OCI-LY7 (cell line): ENCODE data around the gene CAMKK1. TPM values are rescaled to one million over a fixed set of nuclear protein-coding genes. Genes with fewer than 3 reads are reported as not detected.

ENCODE experiments used
- BruUV-seq: library from RNA; stranded (reverse); fragments of 400-500 nt; replicated peaks from 2 replicates; lab custom pipeline; 2021; lab: Mats Ljungman, UMichigan
- CTCF ChIA-PET: fragments of 300-600 bp; sonication (Branson Sonifier 250); formaldehyde crosslinking; loops from one replicate; lab custom pipeline; 2022; ENCODE audit warnings: antibody characterized with exemption; ENCODE audit not compliant: unreplicated experiment; lab: Charles Lee
- POLR2A ChIA-PET: fragments of 300-600 bp; sonication (Branson Sonifier 250); formaldehyde crosslinking; loops from one replicate; lab custom pipeline; 2022; ENCODE audit warnings: antibody characterized with exemption; lab: Charles Lee
- DNase-seq: peaks from one replicate; pipeline ENCODE4 v3.0.0-alpha.2; 2015; ENCODE audit warnings: low spot score
- H2AFZ ChIP-seq: fragments of 200-600 bp; sonication (generic), shearing (Covaris generic); 2 replicates; pipeline ENCODE4 v1.6.1; 2014; ENCODE audit warnings: mild to moderate bottlenecking, antibody characterized with exemption, low read length, moderate library complexity
- H3K27ac ChIP-seq: fragments of 200-600 bp; sonication (generic); 2 replicates; pipeline ENCODE4 v1.5.1; 2014; ENCODE audit warnings: mixed run types, low read depth, mild to moderate bottlenecking, moderate library complexity, low read length, inconsistent platforms; ENCODE audit not compliant: poor library complexity, severe bottlenecking
- H3K36me3 ChIP-seq: fragments of 200-600 bp; sonication (generic); 2 replicates; pipeline ENCODE4 v1.6.1; 2014; ENCODE audit warnings: mild to moderate bottlenecking, antibody characterized with exemption, low read length, moderate library complexity, mixed read lengths; ENCODE audit not compliant: insufficient read depth
- H3K4me1 ChIP-seq: fragments of 200-600 bp; sonication (generic); 2 replicates; pipeline ENCODE4 v1.5.1; 2014; ENCODE audit warnings: mild to moderate bottlenecking, low read length; ENCODE audit not compliant: insufficient read depth, poor library complexity, severe bottlenecking
- H3K4me2 ChIP-seq: fragments of 200-600 bp; sonication (generic); 2 replicates; pipeline ENCODE4 v1.6.1; 2014; ENCODE audit warnings: mild to moderate bottlenecking, low read length
- H3K4me3 ChIP-seq: fragments of 200-600 bp; sonication (generic); 2 replicates; pipeline ENCODE4 v1.5.1; 2014; ENCODE audit warnings: mild to moderate bottlenecking, low read depth, low read length; ENCODE audit not compliant: poor library complexity, severe bottlenecking
- H3K79me2 ChIP-seq: fragments of 200-600 bp; sonication (generic); 2 replicates; pipeline ENCODE4 v1.6.1; 2016; ENCODE audit warnings: low read depth, mild to moderate bottlenecking, low read length, moderate library complexity, mixed read lengths; ENCODE audit not compliant: insufficient read depth
- H3K9me2 ChIP-seq: fragments of 200-600 bp; sonication (generic); 2 replicates; pipeline ENCODE4 v1.6.1; 2016; ENCODE audit warnings: mild to moderate bottlenecking, low read length, mixed read lengths; ENCODE audit not compliant: insufficient read depth
- H3K9me3 ChIP-seq: fragments of 200-600 bp; sonication (generic); 2 replicates; pipeline ENCODE4 v1.6.1; 2014; ENCODE audit warnings: mild to moderate bottlenecking, mixed run types, low read length, mixed read lengths
- H4K20me1 ChIP-seq: fragments of 200-600 bp; sonication (generic); 2 replicates; pipeline ENCODE4 v1.6.1; 2014; ENCODE audit warnings: mild to moderate bottlenecking, antibody characterized with exemption, low read length, moderate library complexity, mixed read lengths; ENCODE audit not compliant: insufficient read depth
- EZH2phosphoT487 ChIP-seq: fragments of 200-600 bp; sonication (generic); IDR thresholded peaks from 2 replicates; pipeline ENCODE4 v1.6.1; 2018; ENCODE audit warnings: low read depth, borderline replicate concordance, mild to moderate bottlenecking, mixed run types, antibody characterized with exemption, low read length, moderate library complexity, mixed read lengths
- intact Hi-C: fragments of 100-400 bp; cut with micrococcal nuclease; formaldehyde crosslinking; loops from one replicate; pipeline ENCODE4 v1.10.0; 2022; ENCODE audit not compliant: unreplicated experiment
- total RNA-seq, 2 experiments: library from RNA; depleted of rRNA in 1 of 2; stranded (reverse); fragments of >200 nt in 1 of 2; shearing (Covaris generic) in 1 of 2; gene quantifications; 2 replicates each; pipeline ENCODE4 v1.2.3, GENCODE V29; 2014 to 2022
- TF ChIP-seq, protein P1 (sequence below): fragments of 200-600 bp; sonication (generic); conservative IDR thresholded peaks from 2 replicates; pipeline ENCODE4 v1.5.1; 2014; ENCODE audit warnings: mild to moderate bottlenecking, antibody characterized with exemption, low read length, moderate library complexity, mixed read lengths

Gene CAMKK1
- total RNA-seq, 2 experiments from 2014 or later: 2.7 TPM

DNA sequence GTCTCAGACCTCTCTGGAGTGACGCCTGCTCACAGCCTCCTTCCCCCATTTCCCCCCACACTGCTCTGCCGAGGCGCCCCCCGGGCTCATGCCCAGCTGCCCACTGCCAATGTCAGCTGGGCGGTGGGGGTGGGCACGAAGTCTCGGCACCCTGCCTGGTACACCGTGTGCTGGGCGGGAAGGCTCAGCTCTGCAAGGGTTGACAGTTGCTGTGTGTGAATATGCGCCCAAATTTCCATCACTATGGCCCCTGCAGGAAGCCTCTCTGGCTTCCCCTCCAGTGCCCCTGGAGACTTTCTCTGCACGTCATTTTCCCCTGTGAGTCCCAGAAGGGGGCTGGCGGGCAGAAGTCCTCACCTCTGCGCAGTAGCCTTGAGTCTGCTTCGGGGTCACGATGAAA, 11.6 kb upstream of the CAMKK1 start:
- Histone ChIP-seq H3K27ac (no peak overlapping the region), H3K36me3 (no peaks in the 10 kb centered on the region), H3K4me1 (peaks cover 12% of the 10 kb centered on the region), H4K20me1 (no peaks in the 10 kb centered on the region), H3K4me2 (no peak overlapping the region), H3K9me2 (no peaks in the 10 kb centered on the region), H3K79me2 (no peaks in the 10 kb centered on the region), H3K4me3 (no peak overlapping the region), H3K9me3 (no peaks in the 10 kb centered on the region), H2AFZ (no peak overlapping the region)
- CTCF ChIA-PET: no interaction called here
- BruUV-seq: no TSS peak
- intact Hi-C loops: no loop called here
- POLR2A ChIA-PET: no interaction called here
- TF ChIP-seq, protein P1, sequence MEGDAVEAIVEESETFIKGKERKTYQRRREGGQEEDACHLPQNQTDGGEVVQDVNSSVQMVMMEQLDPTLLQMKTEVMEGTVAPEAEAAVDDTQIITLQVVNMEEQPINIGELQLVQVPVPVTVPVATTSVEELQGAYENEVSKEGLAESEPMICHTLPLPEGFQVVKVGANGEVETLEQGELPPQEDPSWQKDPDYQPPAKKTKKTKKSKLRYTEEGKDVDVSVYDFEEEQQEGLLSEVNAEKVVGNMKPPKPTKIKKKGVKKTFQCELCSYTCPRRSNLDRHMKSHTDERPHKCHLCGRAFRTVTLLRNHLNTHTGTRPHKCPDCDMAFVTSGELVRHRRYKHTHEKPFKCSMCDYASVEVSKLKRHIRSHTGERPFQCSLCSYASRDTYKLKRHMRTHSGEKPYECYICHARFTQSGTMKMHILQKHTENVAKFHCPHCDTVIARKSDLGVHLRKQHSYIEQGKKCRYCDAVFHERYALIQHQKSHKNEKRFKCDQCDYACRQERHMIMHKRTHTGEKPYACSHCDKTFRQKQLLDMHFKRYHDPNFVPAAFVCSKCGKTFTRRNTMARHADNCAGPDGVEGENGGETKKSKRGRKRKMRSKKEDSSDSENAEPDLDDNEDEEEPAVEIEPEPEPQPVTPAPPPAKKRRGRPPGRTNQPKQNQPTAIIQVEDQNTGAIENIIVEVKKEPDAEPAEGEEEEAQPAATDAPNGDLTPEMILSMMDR: no peak
- TF ChIP-seq EZH2phosphoT487: no peak
- no peak for DNase-seq

DNA sequence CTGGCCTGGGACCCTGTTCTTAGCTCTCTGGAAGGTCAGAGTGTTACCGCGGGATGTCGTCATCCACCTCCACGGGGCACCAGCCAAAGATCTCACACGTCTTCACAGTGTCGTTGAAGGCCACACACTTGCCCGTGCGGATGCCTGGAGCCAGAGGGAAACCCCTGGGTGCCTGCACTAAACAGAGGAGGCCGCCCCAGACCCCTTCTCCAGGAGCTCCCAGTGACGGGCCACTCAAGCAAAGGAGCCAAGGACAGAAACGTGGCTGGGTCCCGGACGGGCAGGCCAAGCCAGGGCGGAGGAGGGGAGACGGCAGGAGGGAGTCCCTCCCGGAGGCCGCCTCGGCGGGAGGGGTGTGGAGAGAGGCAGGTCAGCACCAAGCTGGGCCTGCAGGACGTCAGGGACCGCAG, 11.0 kb upstream of the CAMKK1 start:
- Histone ChIP-seq H3K4me2 (no peak overlapping the region), H3K27ac (no peak overlapping the region), H3K36me3 (no peaks in the 10 kb centered on the region), H4K20me1 (no peaks in the 10 kb centered on the region), H3K4me1 (peaks cover 12% of the 10 kb centered on the region), H2AFZ (no peak overlapping the region), H3K79me2 (no peaks in the 10 kb centered on the region), H3K4me3 (no peak overlapping the region), H3K9me3 (no peaks in the 10 kb centered on the region), H3K9me2 (no peaks in the 10 kb centered on the region)
- POLR2A ChIA-PET: interaction anchor here (0.6 kb wide), 1 partner anchor 40 kb away, joined by 3 read pairs; no protein-coding TSS in a partner anchor
- CTCF ChIA-PET: no interaction called here
- no TSS peak for BruUV-seq
- DNase-seq: no peak
- TF ChIP-seq EZH2phosphoT487: no peak
- TF ChIP-seq, protein P1: no peak
- intact Hi-C loops: no loop called here

DNA sequence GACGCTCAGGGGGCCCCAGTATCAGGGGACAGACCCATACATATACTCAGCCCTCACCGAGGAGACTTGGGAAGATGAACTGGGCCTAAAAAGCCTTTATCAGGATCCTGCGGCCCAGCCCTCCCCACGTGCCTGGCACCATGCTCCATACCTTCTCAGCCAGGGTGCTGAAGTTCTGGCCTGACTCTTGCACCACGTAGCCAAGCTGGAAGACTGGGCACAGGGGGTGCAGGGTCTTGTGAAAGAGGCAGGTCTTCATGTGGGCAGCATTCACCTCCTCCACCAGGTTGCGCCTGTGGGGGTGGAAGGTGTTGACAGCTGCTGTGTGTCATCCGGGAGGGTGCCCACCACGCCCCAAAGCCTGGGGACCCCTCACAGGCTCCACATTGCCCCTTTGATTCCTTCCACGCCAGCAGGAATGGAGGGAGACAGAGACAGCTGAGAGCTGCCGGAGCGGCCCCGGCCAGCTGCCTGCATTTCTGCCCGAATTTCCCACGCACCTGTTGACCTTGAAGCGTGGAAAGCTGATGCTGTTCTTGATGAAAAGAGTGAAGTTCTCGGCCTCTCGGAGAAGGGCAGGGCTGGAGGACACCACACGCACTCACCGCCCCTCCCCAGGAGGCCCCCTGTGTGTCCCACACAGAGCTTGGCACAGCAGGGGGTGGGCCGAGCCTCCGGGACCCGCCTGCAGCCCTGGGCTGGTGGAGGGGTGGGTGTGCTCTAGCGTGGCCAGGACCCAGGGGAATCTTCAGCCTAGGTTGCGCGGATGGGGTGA, 10.4 kb upstream of the CAMKK1 start:
- Histone ChIP-seq H3K9me2 (no peaks in the 10 kb centered on the region), H3K79me2 (no peaks in the 10 kb centered on the region), H4K20me1 (no peaks in the 10 kb centered on the region), H3K4me2 (no peak overlapping the region), H3K9me3 (no peaks in the 10 kb centered on the region), H3K27ac (no peak overlapping the region), H3K4me1 (peaks cover 12% of the 10 kb centered on the region), H3K36me3 (no peaks in the 10 kb centered on the region), H3K4me3 (no peak overlapping the region), H2AFZ (no peak overlapping the region)
- DNase-seq: no peak
- intact Hi-C loops: no loop called here
- ChIA-PET CTCF (no interaction called here), POLR2A (no interaction called here)
- no TSS peak for BruUV-seq
- TF ChIP-seq EZH2phosphoT487: no peak
